ENCODE measurements around the gene AMMECR1L. TPM values are rescaled to one million over a fixed set of nuclear protein-coding genes. Genes with fewer than 3 reads are reported as not detected.
"Not testable (repeated sequence)": the region's sequence is repeated elsewhere in the genome, so short reads cannot be mapped to it uniquely, and the experiment has no call there.

The AMMECR1L gene
- total RNA-seq, 4 donors from 2014 or later: 10.4 to 13.2 (median 11.4) TPM

DNA sequence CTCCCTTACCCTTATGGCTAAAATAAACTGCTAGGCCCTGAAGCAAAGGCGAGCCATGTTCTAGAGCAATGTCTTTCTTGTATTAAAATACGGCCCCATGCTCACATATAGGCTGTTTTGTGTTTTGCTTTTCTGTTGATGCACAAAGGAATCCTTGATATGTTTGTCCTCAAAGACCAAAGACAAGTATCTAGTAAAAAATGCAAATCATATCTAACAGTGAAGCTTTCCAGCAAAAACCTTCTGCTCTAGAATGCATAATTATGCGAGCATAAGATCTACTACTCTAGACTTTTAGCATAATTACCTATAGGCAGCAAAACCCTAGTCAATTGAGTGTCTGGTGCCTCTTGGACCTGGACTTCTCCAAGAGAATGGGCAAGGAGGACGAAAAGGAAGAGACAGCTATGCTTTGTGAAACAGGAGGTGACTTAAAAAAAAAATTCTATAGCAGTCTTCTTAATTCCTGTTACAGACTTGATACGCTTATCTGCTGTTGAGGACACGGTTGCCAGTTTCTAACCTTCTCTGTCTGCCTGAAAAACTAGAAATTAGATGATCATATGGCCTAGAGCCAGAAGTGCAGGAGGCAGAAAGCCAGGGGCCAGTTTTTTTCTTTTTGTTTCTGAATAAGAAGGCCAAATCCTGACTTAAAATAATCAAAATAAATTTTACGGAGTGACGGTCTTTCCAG is 1.5 kb upstream of the AMMECR1L start:
- H3K36me3 ChIP-seq: peaks cover 0 to 19% (median 8%) of the 10 kb centered on the region in 4 donors
- TF ChIP-seq EP300 (IDR thresholded peaks at IDR 0.05) (no peak), POLR2AphosphoS5 (IDR thresholded peaks at IDR 0.05) (no peak), POLR2A (IDR thresholded peaks at IDR 0.05; ENCODE audit: low read depth) (no peak)
- TF ChIP-seq, protein P1, sequence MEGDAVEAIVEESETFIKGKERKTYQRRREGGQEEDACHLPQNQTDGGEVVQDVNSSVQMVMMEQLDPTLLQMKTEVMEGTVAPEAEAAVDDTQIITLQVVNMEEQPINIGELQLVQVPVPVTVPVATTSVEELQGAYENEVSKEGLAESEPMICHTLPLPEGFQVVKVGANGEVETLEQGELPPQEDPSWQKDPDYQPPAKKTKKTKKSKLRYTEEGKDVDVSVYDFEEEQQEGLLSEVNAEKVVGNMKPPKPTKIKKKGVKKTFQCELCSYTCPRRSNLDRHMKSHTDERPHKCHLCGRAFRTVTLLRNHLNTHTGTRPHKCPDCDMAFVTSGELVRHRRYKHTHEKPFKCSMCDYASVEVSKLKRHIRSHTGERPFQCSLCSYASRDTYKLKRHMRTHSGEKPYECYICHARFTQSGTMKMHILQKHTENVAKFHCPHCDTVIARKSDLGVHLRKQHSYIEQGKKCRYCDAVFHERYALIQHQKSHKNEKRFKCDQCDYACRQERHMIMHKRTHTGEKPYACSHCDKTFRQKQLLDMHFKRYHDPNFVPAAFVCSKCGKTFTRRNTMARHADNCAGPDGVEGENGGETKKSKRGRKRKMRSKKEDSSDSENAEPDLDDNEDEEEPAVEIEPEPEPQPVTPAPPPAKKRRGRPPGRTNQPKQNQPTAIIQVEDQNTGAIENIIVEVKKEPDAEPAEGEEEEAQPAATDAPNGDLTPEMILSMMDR (IDR thresholded peaks at IDR 0.05): no peak
- no peaks in the 10 kb centered on the region for H3K9me3 ChIP-seq
- peak overlapping the region; percentile 66 to 83 (median 71) for H3K4me3 ChIP-seq
- H3K27me3 ChIP-seq: no peaks in the 10 kb centered on the region
- no peak for DNase-seq (ENCODE audit: extremely low spot score)
- intact Hi-C loops (cut with DNase I): loop anchor here (5.0 to 10.0 kb wide), 2 partner anchors 140 to 208 kb away; partner anchors contain the start of genes SAP130 and UGGT1
- H3K27ac ChIP-seq (replicated peaks in 1 of 4): peak overlapping the region; percentile 91 to 93 (median 92)
- 35% methylated on average over 8 of the region's 8 CpGs for WGBS
- peaks cover 34 to 44% (median 41%) of the 10 kb centered on the region in 4 donors for H3K4me1 ChIP-seq

DNA sequence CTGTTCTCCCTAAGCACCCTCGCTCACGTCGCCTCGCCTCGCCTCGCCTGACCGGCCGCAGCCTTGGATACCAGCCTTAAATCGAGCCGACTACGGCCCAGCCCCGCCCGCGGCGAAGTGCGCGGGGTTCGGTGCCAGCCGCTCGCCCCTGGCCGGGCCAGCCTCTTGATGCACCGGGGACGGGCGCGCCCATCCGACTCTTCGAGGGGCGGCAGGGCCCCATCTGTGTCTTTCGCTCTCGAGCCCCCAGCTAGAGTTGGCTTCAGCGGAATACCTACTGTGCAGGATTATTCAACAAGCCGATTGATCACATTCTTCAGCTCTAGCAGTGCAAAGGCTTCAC is 808 bp upstream of the AMMECR1L start:
- peak overlapping the region; percentile 91 to 93 (median 92) for H3K27ac ChIP-seq (replicated peaks in 1 of 4)
- not testable (repeated sequence) for H3K27me3 ChIP-seq; H3K9me3 ChIP-seq; DNase-seq (ENCODE audit: extremely low spot score)
- no CpG with 5 or more reads among the region's 32 CpGs for WGBS
- peaks cover 35 to 51% (median 47%) of the 10 kb centered on the region in 4 donors for H3K4me1 ChIP-seq
- peak overlapping the region; percentile 66 to 83 (median 71) for H3K4me3 ChIP-seq
- intact Hi-C loops (cut with DNase I): loop anchor here (5.0 to 10.0 kb wide), 2 partner anchors 141 to 208 kb away; partner anchors contain the start of genes SAP130 and UGGT1
- H3K36me3 ChIP-seq: peaks cover 0 to 22% (median 10%) of the 10 kb centered on the region in 4 donors

GRCh38 chr2:127884861-127885740 is 655 bp downstream of the AMMECR1L start:
- not testable (repeated sequence) for H3K9me3 ChIP-seq; H3K27me3 ChIP-seq; DNase-seq (ENCODE audit: extremely low spot score)
- TF ChIP-seq POLR2AphosphoS5 (IDR thresholded peaks at IDR 0.05): peak in 1 of 2 donors; percentile 2
- TF ChIP-seq, protein P1 (IDR thresholded peaks at IDR 0.05): peak in 2 of 3 experiments; percentile 33
- H3K4me1 ChIP-seq: peaks cover 48 to 65% (median 62%) of the 10 kb centered on the region in 4 donors
- WGBS: under 1% methylated on average over 27 of the region's 61 CpGs
- peak overlapping the region; percentile 66 to 83 (median 71) for H3K4me3 ChIP-seq
- peaks cover 0 to 34% (median 16%) of the 10 kb centered on the region in 4 donors for H3K36me3 ChIP-seq
- intact Hi-C loops (cut with DNase I): loop anchor here (5.0 to 10.0 kb wide), 2 partner anchors 142 to 210 kb away; partner anchors contain the start of genes SAP130 and UGGT1
- peak overlapping the region; percentile 88 to 93 (median 92) for H3K27ac ChIP-seq (replicated peaks in 1 of 4)

DNA sequence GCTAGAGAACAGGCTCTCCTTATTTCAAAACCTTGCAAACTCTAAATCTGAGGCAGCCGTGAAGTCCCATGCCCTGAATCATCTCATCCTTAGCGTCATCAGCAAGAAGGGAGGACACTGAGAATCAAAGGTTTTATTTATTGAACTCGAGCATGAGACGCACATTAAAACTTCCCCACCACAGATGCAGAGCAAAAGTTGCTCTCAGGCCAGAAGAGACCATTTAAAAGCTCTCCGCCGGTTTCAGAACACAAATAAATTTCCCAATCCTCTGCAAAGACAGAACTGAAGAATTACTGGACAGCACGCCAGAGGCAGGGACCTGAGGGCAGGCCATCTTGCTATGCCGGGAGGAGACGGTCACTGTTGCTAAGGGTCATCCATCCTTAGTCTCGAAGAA is 1.3 kb downstream of the AMMECR1L start:
- TF ChIP-seq POLR2AphosphoS5 (IDR thresholded peaks at IDR 0.05): peak in 1 of 2 donors; percentile 8
- TF ChIP-seq POLR2A (IDR thresholded peaks at IDR 0.05; ENCODE audit: low read depth): no peak
- H3K27me3 ChIP-seq: no peaks in the 10 kb centered on the region
- no peaks in the 10 kb centered on the region for H3K9me3 ChIP-seq
- WGBS: 25% methylated on average over 10 of the region's 10 CpGs
- intact Hi-C loops (cut with DNase I): loop anchor here (10.0 kb wide), 1 partner anchor 210 kb away; the partner anchor contains the start of gene UGGT1
- peaks cover 50 to 72% (median 68%) of the 10 kb centered on the region in 4 donors for H3K4me1 ChIP-seq
- peak overlapping the region; percentile 66 to 83 (median 71) for H3K4me3 ChIP-seq
- DNase-seq (ENCODE audit: extremely low spot score): no peak
- peak overlapping the region; percentile 88 to 93 (median 92) for H3K27ac ChIP-seq (replicated peaks in 1 of 4)
- peaks cover 0 to 38% (median 18%) of the 10 kb centered on the region in 4 donors for H3K36me3 ChIP-seq

GRCh38 chr2:127879899-127880298 is 5.9 kb downstream of the AMMECR1L start:
- TF ChIP-seq, protein P1 (IDR thresholded peaks at IDR 0.05): no peak
- no peak for TF ChIP-seq POLR2AphosphoS5 (IDR thresholded peaks at IDR 0.05)
- no peak for TF ChIP-seq EP300 (IDR thresholded peaks at IDR 0.05)
- TF ChIP-seq POLR2A (IDR thresholded peaks at IDR 0.05; ENCODE audit: low read depth): no peak
- H3K9me3 ChIP-seq: no peaks in the 10 kb centered on the region
- peaks cover 0 to 50% (median 20%) of the 10 kb centered on the region in 4 donors for H3K36me3 ChIP-seq
- H3K27ac ChIP-seq (replicated peaks in 1 of 4): no peak overlapping the region
- H3K27me3 ChIP-seq: no peaks in the 10 kb centered on the region
- DNase-seq (ENCODE audit: extremely low spot score): no peak
- peaks cover 37 to 93% (median 73%) of the 10 kb centered on the region in 4 donors for H3K4me1 ChIP-seq
- no peak overlapping the region for H3K4me3 ChIP-seq
- WGBS: 93% methylated on average over 5 of the region's 5 CpGs
- intact Hi-C loops (cut with DNase I): loop anchor here (10.0 kb wide), 1 partner anchor 215 kb away; the partner anchor contains the start of gene UGGT1
